Tibial artery (tissue), 4 donors: Measurements from ENCODE around the gene GINS3.

Experiments
- DNase-seq, 2 donors: peaks; one replicate each; pipeline ENCODE4 v3.0.0-alpha.2; 2019
- H3K27ac ChIP-seq, 2 donors: fragments of 200-600 bp; sonication (generic) in 1 of 2; 1 replicate in 1 of 2; 2 replicates in 1 of 2; pipeline ENCODE4 v1.5.1; 2018 to 2019; ENCODE audit warnings: mild to moderate bottlenecking in 1 of 2
- H3K27me3 ChIP-seq, 2 donors: fragments of 200-600 bp; sonication (generic) in 1 of 2; one replicate each; pipeline versions ENCODE4 v1.5.1 to v1.6.0; 2016 to 2019
- H3K36me3 ChIP-seq, 3 donors: fragments of 200-600 bp; sonication (generic) in 2 of 3; one replicate each; pipeline ENCODE4 v1.5.1; 2016 to 2019; ENCODE audit warnings: mild to moderate bottlenecking in 2 of 3
- H3K4me1 ChIP-seq, 4 donors: fragments of 200-600 bp; sonication (generic) in 2 of 4; 1 replicate in 3 of 4; 2 replicates in 1 of 4; pipeline ENCODE4 v1.5.1; 2016 to 2019
- H3K4me3 ChIP-seq, 2 donors: fragments of 200-600 bp; sonication (generic) in 1 of 2; 1 replicate in 1 of 2; 2 replicates in 1 of 2; pipeline ENCODE4 v1.5.1; 2018 to 2019; ENCODE audit warnings: mild to moderate bottlenecking in 2 of 2
- H3K9me3 ChIP-seq, 3 donors: fragments of 200-600 bp; sonication (generic) in 1 of 3; one replicate each; pipeline ENCODE4 v1.5.1; 2016 to 2019
- intact Hi-C: fragments of 100-400 bp; cut with DNase I; formaldehyde crosslinking; loops from one replicate; pipeline ENCODE4 v1.15.0; 2023; ENCODE audit warnings: low total_unique reads
- TF ChIP-seq, protein P1 (sequence below), 2 experiments: fragments of 200-600 bp in 1 of 2; fragments of 450-650 bp in 1 of 2; IDR thresholded peaks; one replicate each; pipeline ENCODE4 v1.5.1; 2017 to 2019; ENCODE audit warnings: antibody characterized with exemption in 2 of 2, mild to moderate bottlenecking in 1 of 2, moderate library complexity in 1 of 2

GINS3 gene

DNA sequence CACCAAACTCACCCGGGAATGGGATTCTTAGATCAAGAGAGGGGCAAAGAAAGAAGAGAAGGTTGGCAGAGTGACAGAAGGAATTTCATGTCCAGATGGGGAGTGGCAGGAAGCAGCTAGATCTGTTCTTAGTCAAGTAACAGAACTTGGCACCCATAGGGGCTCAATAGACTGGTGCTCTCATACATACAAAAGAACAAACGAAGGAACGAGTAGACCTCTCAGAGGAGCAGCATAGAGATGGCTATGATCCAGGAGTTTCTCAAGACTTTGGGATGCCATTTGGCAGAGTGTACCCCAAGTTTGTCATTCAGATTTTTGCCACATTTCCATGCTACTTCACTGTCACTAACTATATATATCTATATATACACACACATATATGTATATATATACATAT is 47.9 kb downstream of the GINS3 start:
- DNase-seq = no peak
- H3K4me3 ChIP-seq = no peak overlapping the region
- TF ChIP-seq, protein P1, sequence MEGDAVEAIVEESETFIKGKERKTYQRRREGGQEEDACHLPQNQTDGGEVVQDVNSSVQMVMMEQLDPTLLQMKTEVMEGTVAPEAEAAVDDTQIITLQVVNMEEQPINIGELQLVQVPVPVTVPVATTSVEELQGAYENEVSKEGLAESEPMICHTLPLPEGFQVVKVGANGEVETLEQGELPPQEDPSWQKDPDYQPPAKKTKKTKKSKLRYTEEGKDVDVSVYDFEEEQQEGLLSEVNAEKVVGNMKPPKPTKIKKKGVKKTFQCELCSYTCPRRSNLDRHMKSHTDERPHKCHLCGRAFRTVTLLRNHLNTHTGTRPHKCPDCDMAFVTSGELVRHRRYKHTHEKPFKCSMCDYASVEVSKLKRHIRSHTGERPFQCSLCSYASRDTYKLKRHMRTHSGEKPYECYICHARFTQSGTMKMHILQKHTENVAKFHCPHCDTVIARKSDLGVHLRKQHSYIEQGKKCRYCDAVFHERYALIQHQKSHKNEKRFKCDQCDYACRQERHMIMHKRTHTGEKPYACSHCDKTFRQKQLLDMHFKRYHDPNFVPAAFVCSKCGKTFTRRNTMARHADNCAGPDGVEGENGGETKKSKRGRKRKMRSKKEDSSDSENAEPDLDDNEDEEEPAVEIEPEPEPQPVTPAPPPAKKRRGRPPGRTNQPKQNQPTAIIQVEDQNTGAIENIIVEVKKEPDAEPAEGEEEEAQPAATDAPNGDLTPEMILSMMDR (IDR thresholded peaks at IDR 0.05) = no peak
- intact Hi-C loops = no loop called here
- H3K27ac ChIP-seq = no peak overlapping the region
- no peaks in the 10 kb centered on the region for H3K4me1 ChIP-seq
- no peaks in the 10 kb centered on the region for H3K9me3 ChIP-seq
- peaks cover 0 to 5% of the 10 kb centered on the region in 2 donors for H3K27me3 ChIP-seq
- H3K36me3 ChIP-seq = no peaks in the 10 kb centered on the region

DNA sequence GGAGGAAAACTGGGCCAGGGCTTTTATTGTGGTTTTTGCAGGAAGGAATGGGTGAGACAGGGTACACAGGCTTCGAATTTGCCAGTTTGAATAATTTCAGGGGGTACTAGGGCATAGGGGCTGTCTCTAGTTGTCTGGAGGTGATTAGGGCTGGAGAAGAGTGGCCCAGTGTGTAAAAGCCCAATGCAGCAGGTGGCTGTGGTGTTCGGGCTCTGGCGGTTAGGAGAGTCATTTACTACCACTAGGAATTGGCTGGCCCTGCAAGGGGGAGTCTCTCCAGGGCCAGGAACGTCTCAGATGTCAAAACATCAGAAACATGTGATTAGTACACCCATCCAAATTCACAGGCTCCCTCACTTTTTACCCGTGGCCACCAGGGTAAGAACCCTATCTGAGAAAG is 50.3 kb downstream of the GINS3 start:
- TF ChIP-seq, protein P1 (IDR thresholded peaks at IDR 0.05) = no peak
- Histone ChIP-seq H3K27me3 (peaks cover 0 to 7% of the 10 kb centered on the region in 2 donors), H3K4me1 (no peaks in the 10 kb centered on the region), H3K9me3 (no peaks in the 10 kb centered on the region), H3K27ac (no peak overlapping the region), H3K4me3 (no peak overlapping the region), H3K36me3 (no peaks in the 10 kb centered on the region)
- intact Hi-C loops = no loop called here
- no peak for DNase-seq

DNA sequence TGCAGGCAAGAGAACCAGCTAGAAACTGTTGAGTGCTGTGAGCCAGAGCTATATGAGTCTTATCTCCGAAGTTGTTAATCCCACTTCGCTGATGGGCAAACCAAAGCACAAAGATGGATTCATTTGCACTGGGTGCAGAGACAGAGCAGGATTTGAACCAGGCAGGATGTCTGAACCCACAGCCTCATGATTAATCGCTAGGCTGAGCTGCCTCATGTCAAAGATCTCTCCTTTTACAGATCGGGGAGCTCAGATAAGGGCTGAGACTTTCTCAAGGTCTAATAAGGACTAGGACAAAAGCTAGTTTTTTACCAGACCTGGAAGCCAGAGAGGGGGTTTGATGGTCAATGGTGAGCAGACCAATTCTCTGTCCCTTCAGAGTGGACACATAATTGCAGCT is 51.5 kb downstream of the GINS3 start:
- Histone ChIP-seq H3K27ac (no peak overlapping the region), H3K4me1 (no peaks in the 10 kb centered on the region), H3K9me3 (no peaks in the 10 kb centered on the region), H3K4me3 (no peak overlapping the region), H3K27me3 (peaks cover 0 to 7% of the 10 kb centered on the region in 2 donors), H3K36me3 (no peaks in the 10 kb centered on the region)
- intact Hi-C loops = no loop called here
- no peak for DNase-seq
- TF ChIP-seq, protein P1 (IDR thresholded peaks at IDR 0.05) = no peak

DNA sequence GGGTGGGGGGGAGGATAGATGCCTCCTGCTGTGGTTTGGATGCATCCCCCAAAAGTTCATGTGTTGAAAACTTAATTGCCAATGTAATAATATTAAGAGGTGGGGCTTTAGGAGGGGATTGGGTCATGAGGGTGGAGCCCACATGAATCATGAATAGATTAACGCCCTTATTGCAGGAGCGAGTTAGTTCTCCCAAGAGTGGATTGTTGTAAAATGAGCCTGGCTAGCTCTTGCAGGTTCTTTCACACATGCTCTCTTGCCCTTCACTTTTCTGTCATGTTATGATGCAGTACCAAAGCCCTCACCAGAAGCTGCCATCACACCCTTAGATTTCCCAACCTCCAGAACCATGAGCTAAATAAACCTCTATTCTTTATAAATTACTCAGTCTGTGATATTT is 52.0 kb downstream of the GINS3 start:
- Histone ChIP-seq H3K27me3 (peaks cover 0 to 7% of the 10 kb centered on the region in 2 donors), H3K4me1 (no peaks in the 10 kb centered on the region), H3K27ac (no peak overlapping the region), H3K36me3 (no peaks in the 10 kb centered on the region), H3K9me3 (no peaks in the 10 kb centered on the region), H3K4me3 (no peak overlapping the region)
- TF ChIP-seq, protein P1 (IDR thresholded peaks at IDR 0.05) = no peak
- DNase-seq = no peak
- intact Hi-C loops = no loop called here

DNA sequence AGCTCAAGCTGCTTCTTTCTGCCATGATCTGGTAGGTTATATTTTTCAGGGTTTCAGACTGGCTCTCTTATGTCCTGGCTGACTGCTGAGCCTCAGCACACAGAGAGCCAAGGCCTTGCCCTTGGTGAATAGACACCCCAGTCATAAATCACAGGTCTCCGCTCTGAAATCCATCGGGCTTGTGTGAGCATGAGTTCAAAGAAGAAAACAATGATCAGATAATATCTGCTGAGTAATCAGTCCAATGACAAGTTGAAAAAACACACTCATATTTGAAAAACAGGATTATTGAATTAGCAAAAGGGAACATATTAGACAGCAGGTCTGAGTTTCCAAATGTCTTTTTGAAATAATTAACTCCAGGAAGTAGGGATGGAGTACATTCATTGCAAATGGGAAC is 56.6 kb downstream of the GINS3 start:
- intact Hi-C loops = no loop called here
- TF ChIP-seq, protein P1 (IDR thresholded peaks at IDR 0.05) = no peak
- no peak overlapping the region for H3K27ac ChIP-seq
- no peak overlapping the region for H3K4me3 ChIP-seq
- peaks cover 0 to 11% of the 10 kb centered on the region in 2 donors for H3K27me3 ChIP-seq
- no peak for DNase-seq
- H3K9me3 ChIP-seq = no peaks in the 10 kb centered on the region
- H3K36me3 ChIP-seq = no peaks in the 10 kb centered on the region
- no peaks in the 10 kb centered on the region for H3K4me1 ChIP-seq

DNA sequence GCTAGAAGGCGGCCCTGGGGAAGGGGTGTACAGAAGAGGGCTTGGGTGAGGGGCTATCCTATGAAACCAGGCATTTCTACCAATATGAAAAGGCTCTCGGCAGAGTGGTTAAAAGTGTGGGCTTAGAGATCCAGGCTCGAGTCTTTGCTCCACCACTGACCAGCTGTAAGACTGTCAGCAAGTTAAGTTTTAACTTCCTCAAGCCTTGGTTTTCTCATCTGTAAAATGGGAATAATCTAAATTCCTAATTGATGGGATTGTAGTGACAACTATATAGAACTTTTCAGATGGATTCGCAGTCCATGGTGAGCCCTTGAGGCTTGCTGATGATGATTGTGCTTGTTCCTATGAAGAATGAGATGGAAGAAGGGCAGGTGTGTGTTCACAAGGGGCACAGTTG is 57.0 kb downstream of the GINS3 start:
- Histone ChIP-seq H3K27me3 (peaks cover 0 to 11% of the 10 kb centered on the region in 2 donors), H3K36me3 (no peaks in the 10 kb centered on the region), H3K27ac (no peak overlapping the region), H3K4me3 (no peak overlapping the region), H3K4me1 (no peaks in the 10 kb centered on the region), H3K9me3 (no peaks in the 10 kb centered on the region)
- DNase-seq = no peak
- TF ChIP-seq, protein P1 (IDR thresholded peaks at IDR 0.05) = no peak
- intact Hi-C loops = no loop called here
